Heart left ventricle (tissue), 13 donors: ENCODE results near the gene BIRC3.

Source experiments
- CTCF ChIP-seq, 12 donors: fragments of 200-600 bp; sonication (generic) in 4 of 12; IDR thresholded peaks; one replicate each; pipeline versions ENCODE4 v1.5.0 to v1.8.0; 2018 to 2022; ENCODE audit warnings: antibody characterized with exemption in 12 of 12, mild to moderate bottlenecking in 5 of 12
- POLR2A ChIP-seq, 2 donors: fragments of 450-650 bp; IDR thresholded peaks; one replicate each; pipeline ENCODE4 v1.6.1; 2017; ENCODE audit warnings: antibody characterized with exemption in 2 of 2, mild to moderate bottlenecking in 2 of 2, moderate library complexity in 2 of 2
- donor health status: ischemic (EF 13 %, LVEDD 7.1; RV severe dilation, severe dysfunction).
- donor health status: DM: no; HTN: yes; CAD: no.
- donor health status: DM: no; HTN: no; CAD: no.
- donor health status: ischemic (EF 25% LVEDD 6.9; RV normal size, moderate dysfunction).
- donor health status: ischemic (EF 25% LVEDD 5.7; RV mildly dilated, moderate dysfunction).
- donor health status: ischemic (EF 35%, LVEDD 5.7; RV mildly dilated, moderate dysfunction).
- donor health status: nonischemic (EF 11% LVEDD 7.7; RV severe dilation, severe dysfunction).
- donor health status: DM: yes; HTN: yes; CAD: no.
- donor health status: PGD.
- donor health status: ischemic (EF 29% LVEDD 5.4; RV normal size, mild dysfunction).
- donor health status: nonischemic (EF 23%, LVEDD 6.1; RV moderate dilation, normal function).

GRCh38 chr11:102318469-102318868, 1.2 kb downstream of the BIRC3 start:
- TF ChIP-seq CTCF (IDR thresholded peaks at IDR 0.05) (no peak), POLR2A (IDR thresholded peaks at IDR 0.05) (no peak)
